WTC11 (cell line): Measurements from ENCODE around the gene RREB1.

Experiments
- CTCF ChIP-seq: fragments of 200-600 bp; IDR thresholded peaks from 2 replicates; pipeline ENCODE4 v1.8.0; 2022; ENCODE audit warnings: antibody characterized with exemption
- ELF4 ChIP-seq: sonication (generic); formaldehyde crosslinking; IDR thresholded peaks from 2 replicates; pipeline ENCODE4 v1.8.1; 2022; ENCODE audit warnings: low read depth, mild to moderate bottlenecking, moderate library complexity, missing genetic modification reagents
- MYBL2 ChIP-seq: sonication (generic); formaldehyde crosslinking; IDR thresholded peaks from 2 replicates; pipeline ENCODE4 v1.8.1; 2023; ENCODE audit warnings: mild to moderate bottlenecking, moderate library complexity, missing genetic modification reagents
- PRDM15 ChIP-seq: sonication (generic); formaldehyde crosslinking; IDR thresholded peaks from 2 replicates; pipeline ENCODE4 v1.8.0; 2022; ENCODE audit warnings: missing genetic modification reagents
- SP1 ChIP-seq: sonication (generic); formaldehyde crosslinking; conservative IDR thresholded peaks from 2 replicates; pipeline ENCODE4 v1.8.1; 2022; ENCODE audit warnings: missing genetic modification reagents
- ZNF671 ChIP-seq: fragments of 250-450 bp; sonication (Bioruptor Pico); IDR thresholded peaks from 2 replicates; pipeline ENCODE4 v1.8.0; 2021; ENCODE audit warnings: mild to moderate bottlenecking

DNA sequence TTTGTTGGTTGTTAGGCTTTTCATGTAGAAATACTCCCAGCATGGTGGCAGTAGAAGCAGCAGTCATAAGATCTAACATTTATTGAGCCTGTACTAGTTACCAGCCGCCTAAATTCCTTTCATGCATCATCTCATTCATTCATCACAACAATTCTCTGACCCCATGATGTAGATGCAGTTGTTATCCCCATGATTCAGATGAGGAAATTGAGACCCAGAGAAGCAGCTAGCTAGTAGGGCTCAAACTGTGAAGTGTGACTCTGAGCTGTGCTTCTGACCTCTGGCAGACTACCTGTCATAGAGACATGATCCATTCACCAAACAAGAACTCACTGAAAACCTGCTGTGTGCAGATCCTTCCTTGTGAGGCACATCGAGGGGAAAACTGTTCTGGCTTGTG, 16.9 kb downstream of the RREB1 start:
- TF ChIP-seq CTCF: no peak
- TF ChIP-seq SP1: no peak
- no peak for TF ChIP-seq MYBL2 (CRISPR knock-in tag)
- no peak for TF ChIP-seq PRDM15
- no peak for TF ChIP-seq ELF4 (CRISPR knock-in tag)
- TF ChIP-seq ZNF671 (CRISPR knock-in tag): no peak
